Measurements from ENCODE around the gene SFN. TPM values are rescaled to one million over a fixed set of nuclear protein-coding genes. Genes with fewer than 3 reads are reported as not detected.
"Not testable (repeated sequence)": the region's sequence is repeated elsewhere in the genome, so short reads cannot be mapped to it uniquely, and the experiment has no call there.

SFN gene
- total and polyA plus RNA-seq, 5 experiments from 2014 or later = 0.38 to 0.47 TPM; not detected in 3

GRCh38 chr1:26879793-26880192, 16.8 kb downstream of the SFN start:
- peaks cover 0 to 12% (median 11%) of the 10 kb centered on the region in 4 donors for H3K4me1 Mint-ChIP-seq
- DNase-seq = no peak
- no peak overlapping the region for H3K4me3 Mint-ChIP-seq
- no peak for ATAC-seq
- H3K27ac Mint-ChIP-seq = no peak overlapping the region
- POLR2A ChIA-PET = interaction anchor here (2.1 kb wide), 1 partner anchor 10 kb away, joined by 13 read pairs; the partner anchor contains the start of gene GPN2
- no peaks in the 10 kb centered on the region for H3K27me3 Mint-ChIP-seq
- H3K36me3 Mint-ChIP-seq = peaks cover 7 to 68% (median 8%) of the 10 kb centered on the region in 3 donors
- H3K9me3 Mint-ChIP-seq = no peaks in the 10 kb centered on the region

GRCh38 chr1:26881611-26882010, 18.7 kb downstream of the SFN start:
- DNase-seq, H3K27me3 Mint-ChIP-seq, H3K27ac Mint-ChIP-seq, ATAC-seq, H3K4me3 Mint-ChIP-seq, H3K9me3 Mint-ChIP-seq: not testable (repeated sequence)
- peaks cover 0 to 17% (median 14%) of the 10 kb centered on the region in 4 donors for H3K4me1 Mint-ChIP-seq
- POLR2A ChIA-PET = interaction anchor here (1.0 to 2.1 kb wide), 2 partner anchors 8 to 40 kb away, joined by 3 to 13 read pairs; partner anchors contain the start of gene GPN2
- H3K36me3 Mint-ChIP-seq = peaks cover 8 to 76% (median 11%) of the 10 kb centered on the region in 3 donors

DNA sequence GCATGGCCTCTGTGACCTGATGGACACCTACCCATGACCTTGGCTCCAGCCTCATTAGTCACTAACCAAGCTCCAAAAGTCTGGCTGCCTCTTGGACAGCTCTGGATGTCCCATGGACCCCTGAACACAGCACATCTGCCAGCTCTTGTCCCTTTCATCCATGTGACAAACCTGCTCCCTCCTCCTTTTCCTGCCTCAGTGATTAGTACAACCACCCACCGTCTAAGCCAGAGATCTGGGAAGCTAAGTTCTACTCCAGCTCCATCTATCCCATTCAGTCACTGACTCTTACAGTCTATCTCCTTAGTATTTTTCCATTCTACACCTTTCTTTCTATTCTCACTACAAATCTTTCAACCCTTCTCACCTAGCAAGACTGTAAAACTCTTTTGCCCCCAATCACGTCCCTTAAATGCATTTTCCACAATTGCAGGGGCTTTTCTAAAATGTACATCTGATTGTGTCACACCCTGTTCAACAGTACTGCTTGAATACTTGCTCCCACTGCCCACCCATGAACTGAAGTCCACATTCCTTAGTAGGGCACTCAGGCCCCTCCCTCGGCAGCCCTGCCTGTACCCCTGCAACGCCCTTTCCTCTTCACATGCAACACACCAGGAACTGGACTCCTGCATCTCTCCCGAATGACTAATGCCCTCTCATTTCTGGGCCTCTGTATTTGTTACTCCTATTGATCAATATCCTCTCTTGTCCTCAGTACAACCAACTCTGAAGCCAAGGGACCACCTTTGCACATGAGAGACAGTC, 19.9 kb downstream of the SFN start:
- Mint-ChIP-seq H3K27ac (peak overlapping the region in 6 of 10 donors; percentile 0 to 65 (median 34)), H3K4me1 (peaks cover 6 to 24% (median 16%) of the 10 kb centered on the region in 4 donors), H3K9me3 (no peaks in the 10 kb centered on the region), H3K4me3 (no peak overlapping the region), H3K27me3 (no peaks in the 10 kb centered on the region), H3K36me3 (peaks cover 8 to 86% (median 15%) of the 10 kb centered on the region in 3 donors)
- ATAC-seq (no peak), DNase-seq (no peak)
- POLR2A ChIA-PET = interaction anchor here (0.5 to 0.7 kb wide), 2 partner anchors 100 to 333 kb away, joined by 3 to 7 read pairs; no protein-coding TSS in a partner anchor

DNA sequence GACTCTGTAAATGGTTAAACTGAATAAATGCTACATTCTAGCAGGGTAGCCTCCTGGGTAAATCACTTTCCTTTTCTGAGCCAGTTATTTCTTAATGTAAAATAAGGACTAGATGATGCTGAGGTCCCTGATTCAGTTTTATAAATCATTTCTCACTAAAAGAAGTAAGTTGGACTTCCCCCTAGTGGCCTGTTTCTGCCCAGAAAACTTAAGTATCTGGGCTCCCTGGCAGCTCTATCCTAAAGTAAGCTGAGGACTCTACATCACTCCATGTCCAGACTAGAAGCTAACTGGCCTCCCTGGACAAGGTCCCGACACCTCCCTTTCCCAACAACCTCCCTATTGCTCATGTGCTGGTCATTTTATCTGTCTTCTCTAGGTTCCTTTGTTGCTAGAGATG, 24.2 kb downstream of the SFN start:
- POLR2A ChIA-PET = interaction anchor here (1.3 to 5.4 kb wide), 2 partner anchors 13 to 53 kb away, joined by 3 to 78 read pairs; partner anchors contain the start of gene GPATCH3
- peaks cover 8 to 74% (median 22%) of the 10 kb centered on the region in 3 donors for H3K36me3 Mint-ChIP-seq
- ATAC-seq (no peak), DNase-seq (peak in 1 of 10 donors; percentile 19)
- peak overlapping the region in 7 of 10 donors; percentile 34 to 73 (median 62) for H3K27ac Mint-ChIP-seq
- H3K27me3 Mint-ChIP-seq = no peaks in the 10 kb centered on the region
- peaks cover 28 to 55% (median 40%) of the 10 kb centered on the region in 4 donors for H3K4me1 Mint-ChIP-seq
- peak overlapping the region in 7 of 10 donors; percentile 7 to 74 (median 54) for H3K4me3 Mint-ChIP-seq
- no peaks in the 10 kb centered on the region for H3K9me3 Mint-ChIP-seq

- POLR2A ChIA-PET = interaction anchor here (0.9 to 5.4 kb wide), 3 partner anchors 12 to 54 kb away, joined by 3 to 78 read pairs (median 3); partner anchors contain the start of gene GPATCH3
- Mint-ChIP-seq H3K4me3 (peak overlapping the region; percentile 89 to 97 (median 94)), H3K9me3 (no peaks in the 10 kb centered on the region), H3K36me3 (peaks cover 0 to 74% (median 25%) of the 10 kb centered on the region in 3 donors), H3K27me3 (no peaks in the 10 kb centered on the region), H3K4me1 (peaks cover 20 to 46% (median 38%) of the 10 kb centered on the region in 4 donors), H3K27ac (peak overlapping the region; percentile 63 to 98 (median 92))
- no peak for DNase-seq
- no peak for ATAC-seq
Measured at GRCh38 chr1:26888231-26888630, 25.3 kb downstream of the SFN start.

DNA sequence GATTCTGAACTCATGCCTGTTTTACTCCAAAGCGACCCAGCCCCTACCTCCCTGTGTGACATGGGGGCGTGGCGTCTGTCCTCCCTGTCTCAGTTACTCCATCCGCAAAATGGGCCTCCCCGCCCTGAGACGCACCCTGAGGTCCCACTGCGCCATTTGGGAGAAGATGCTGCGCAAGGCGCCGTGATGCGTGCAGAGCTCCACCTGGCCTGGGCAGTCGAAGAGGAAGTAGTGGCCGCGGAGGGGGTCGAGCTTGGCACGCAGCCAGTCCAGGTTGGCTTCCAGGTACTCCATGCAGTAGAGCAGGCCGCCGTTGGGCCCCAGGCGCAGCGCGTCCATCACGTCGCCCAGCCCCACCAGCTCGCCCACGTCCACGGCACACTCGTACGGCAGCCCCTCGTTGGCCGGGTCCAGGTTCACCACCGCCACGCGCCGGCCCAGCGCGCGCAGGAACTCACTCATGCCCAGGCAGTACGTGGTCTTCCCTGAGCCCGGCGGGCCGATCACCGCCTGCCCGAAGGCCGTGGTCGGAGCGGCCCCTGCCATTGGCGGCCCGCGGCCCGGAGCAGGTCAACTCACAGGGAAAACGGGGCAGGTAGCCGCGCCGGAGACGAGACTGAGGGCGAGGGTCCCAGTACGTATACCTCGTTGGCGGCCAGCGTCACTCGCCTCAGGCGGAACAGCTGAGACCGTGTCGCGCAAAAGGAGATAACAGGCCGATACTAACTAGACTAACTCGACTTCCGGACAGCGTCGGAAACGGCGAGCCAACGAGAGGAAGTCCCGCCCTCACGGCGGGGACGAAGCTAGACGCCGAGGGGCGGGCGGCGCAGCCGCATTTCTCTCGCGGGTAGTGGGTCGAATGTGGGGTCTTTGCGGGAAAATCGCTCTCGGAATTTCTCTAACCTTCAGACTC, 26.9 kb downstream of the SFN start, which contains the start of gene GPN2:
TSS of gene GPN2 (minus strand) at position 733 of the 916 bp plus-strand sequence. CDS start at position 546, 187 bp downstream.
- Mint-ChIP-seq H3K4me3 (peak within 1 kb of the TSS; percentile 89 to 97 (median 94)), H3K36me3 (peaks cover 0 to 74% (median 20%) of the 10 kb centered on the region in 3 donors), H3K27ac (peak within 1 kb of the TSS; percentile 90 to 98 (median 96)), H3K9me3 (no peaks in the 10 kb centered on the region), H3K27me3 (no peaks in the 10 kb centered on the region), H3K4me1 (peaks cover 19 to 49% (median 40%) of the 10 kb centered on the region in 4 donors)
- POLR2A ChIA-PET = interaction anchor here (0.5 to 5.4 kb wide), 20 partner anchors 9 to 836 kb away, joined by 3 to 78 read pairs (median 4); partner anchors contain the start of genes FAM76A, GPATCH3, PIGV and SFN
- DNase-seq (peak; percentile 63 to 88 (median 74)), ATAC-seq (peak; percentile 94 to 95)

DNA sequence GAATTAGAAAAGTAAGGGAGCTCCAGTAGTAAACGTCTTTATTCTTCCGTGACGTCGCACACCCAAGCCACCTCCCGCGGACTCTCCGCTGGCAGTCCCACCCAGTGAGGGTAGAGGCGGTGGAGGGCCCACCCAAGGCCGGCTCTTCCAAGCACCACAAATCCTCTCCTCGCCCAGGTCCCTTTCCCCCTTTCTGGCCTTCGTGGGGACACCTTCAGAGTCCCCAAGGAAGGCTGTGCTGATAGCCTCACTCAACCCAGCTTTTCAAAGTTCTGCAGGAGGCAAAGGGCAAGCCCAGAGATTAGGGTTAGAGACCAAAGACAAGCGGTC, 27.5 kb downstream of the SFN start:
- ATAC-seq (peak; percentile 67 to 68), DNase-seq (no peak)
- Mint-ChIP-seq H3K27me3 (no peaks in the 10 kb centered on the region), H3K4me1 (peaks cover 18 to 46% (median 38%) of the 10 kb centered on the region in 4 donors), H3K9me3 (no peaks in the 10 kb centered on the region), H3K27ac (peak overlapping the region; percentile 90 to 98 (median 96)), H3K36me3 (peaks cover 0 to 74% (median 20%) of the 10 kb centered on the region in 3 donors), H3K4me3 (peak overlapping the region; percentile 89 to 97 (median 94))
- POLR2A ChIA-PET = interaction anchor here (0.6 to 5.4 kb wide), 16 partner anchors 10 to 835 kb away, joined by 3 to 78 read pairs (median 4); partner anchors contain the start of genes FAM76A, GPATCH3, PIGV and SFN

- Mint-ChIP-seq H3K4me1 (peaks cover 15 to 43% (median 31%) of the 10 kb centered on the region in 4 donors), H3K36me3 (peaks cover 0 to 72% (median 12%) of the 10 kb centered on the region in 3 donors), H3K4me3 (no peak overlapping the region), H3K27me3 (no peaks in the 10 kb centered on the region), H3K9me3 (no peaks in the 10 kb centered on the region), H3K27ac (peak overlapping the region in 3 of 10 donors; percentile 17 to 53 (median 19))
- POLR2A ChIA-PET = interaction anchor here (0.6 kb wide), 1 partner anchor 331 kb away, joined by 6 read pairs; no protein-coding TSS in a partner anchor
- DNase-seq (no peak), ATAC-seq (no peak)
Measured at GRCh38 chr1:26894263-26894662, 31.3 kb downstream of the SFN start.

GRCh38 chr1:26897351-26897750, 34.4 kb downstream of the SFN start:
- Mint-ChIP-seq H3K9me3 (no peaks in the 10 kb centered on the region), H3K36me3 (peaks cover 0 to 62% (median 9%) of the 10 kb centered on the region in 3 donors), H3K27me3 (no peaks in the 10 kb centered on the region), H3K27ac (peak overlapping the region in 1 of 10 donors; percentile 62), H3K4me1 (peaks cover 18 to 49% (median 33%) of the 10 kb centered on the region in 4 donors), H3K4me3 (no peak overlapping the region)
- DNase-seq = no peak
- ATAC-seq = no peak
- POLR2A ChIA-PET = interaction anchor here (0.7 to 1.0 kb wide), 2 partner anchors 10 to 1359 kb away, joined by 3 to 4 read pairs; no protein-coding TSS in a partner anchor

GRCh38 chr1:26900001-26900814, 37.3 kb downstream of the SFN start, which contains the start of gene GPATCH3:
TSS of gene GPATCH3 (minus strand) at chr1:26900467. CDS start at chr1:26900442, 25 bp downstream.
- no peaks in the 10 kb centered on the region for H3K9me3 Mint-ChIP-seq
- POLR2A ChIA-PET = interaction anchor here (0.5 to 4.9 kb wide), 21 partner anchors 11 to 1632 kb away, joined by 3 to 78 read pairs (median 4); partner anchors contain the start of genes GPN2, HMGN2, NUDC and PIGV
- no peaks in the 10 kb centered on the region for H3K27me3 Mint-ChIP-seq
- ATAC-seq = peak; percentile 95 to 97
- DNase-seq = peak; percentile 81 to 96 (median 87)
- peak within 1 kb of the TSS; percentile 96 to 100 (median 99) for H3K27ac Mint-ChIP-seq
- H3K36me3 Mint-ChIP-seq = peaks cover 0 to 33% (median 4%) of the 10 kb centered on the region in 3 donors
- H3K4me3 Mint-ChIP-seq = peak within 1 kb of the TSS; percentile 89 to 99 (median 98)
- peaks cover 14 to 44% (median 30%) of the 10 kb centered on the region in 4 donors for H3K4me1 Mint-ChIP-seq
